OCI-LY3 (cell line): ENCODE results near the gene POPDC2.

Experiments
- CTCF ChIP-seq: fragments of 200-600, 300-600 bp; sonication (generic); IDR thresholded peaks from 2 replicates; pipeline ENCODE4 v1.5.1; 2014; ENCODE audit warnings: antibody characterized with exemption, low read length, low read depth
- EZH2phosphoT487 ChIP-seq: fragments of 200-600 bp; shearing (Covaris generic); IDR thresholded peaks from 2 replicates; pipeline ENCODE4 v1.6.1; 2018; ENCODE audit warnings: antibody characterized with exemption, mixed run types, low read depth

DNA sequence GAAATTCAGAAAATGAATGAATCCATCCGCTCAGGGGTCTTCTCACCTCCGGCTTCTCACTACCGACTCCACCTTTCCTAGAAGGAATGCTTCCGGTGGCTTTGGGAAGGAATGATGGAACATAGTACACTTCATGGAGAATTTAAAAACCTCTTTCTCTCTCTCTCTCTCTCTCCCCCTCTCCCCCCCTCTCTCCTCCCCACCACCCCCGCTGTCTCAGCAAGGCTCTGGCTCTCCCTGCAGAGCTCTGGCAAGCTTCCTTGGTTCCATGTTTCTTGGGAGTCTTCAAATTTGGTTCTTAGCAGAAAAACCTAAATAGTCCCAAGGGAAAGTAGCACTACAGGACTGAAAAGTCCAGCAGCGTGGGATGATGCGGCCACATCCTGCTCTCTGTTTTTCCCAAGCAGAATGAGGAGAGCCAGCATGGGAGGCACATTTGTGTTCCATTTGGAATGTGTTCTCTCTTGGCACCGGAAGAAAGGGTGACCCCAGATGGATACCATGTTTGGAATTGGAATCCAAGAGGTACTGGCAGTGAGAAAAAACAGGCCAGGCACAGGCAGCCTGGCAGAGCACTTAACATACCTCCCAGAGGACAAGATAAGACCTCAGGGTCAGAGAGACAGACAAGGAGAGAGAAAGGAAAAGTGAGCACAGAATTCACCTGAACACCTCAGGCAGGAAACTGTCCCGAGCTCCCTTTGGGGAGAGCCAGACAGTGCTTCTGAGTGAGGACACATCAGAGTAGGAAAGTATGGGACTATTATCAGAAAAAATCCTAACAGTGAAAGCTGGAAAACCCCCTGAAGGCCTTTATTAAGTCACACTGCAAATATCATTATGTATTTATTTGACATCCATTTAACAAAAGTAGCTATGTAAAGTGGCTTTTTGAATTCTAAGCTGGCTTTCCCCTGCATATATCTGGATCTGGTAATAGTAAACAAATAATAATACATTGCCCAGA, at the start of gene POPDC2:
- TF ChIP-seq CTCF, result no peak
- no peak for TF ChIP-seq EZH2phosphoT487
